H9 (cell line): Measurements from ENCODE around the gene CMSS1. TPM values are rescaled to one million over a fixed set of nuclear protein-coding genes. Genes with fewer than 3 reads are reported as not detected.

Experiments
- DNase-seq: peaks from one replicate; pipeline ENCODE4 v3.0.0-alpha.2; 2017
- H2AFZ ChIP-seq: one replicate; pipeline ENCODE4 v1.6.1; 2013; ENCODE audit warnings: mild to moderate bottlenecking, low read length, control low read depth, moderate library complexity
- H2AK5ac ChIP-seq: 2 replicates; pipeline ENCODE4 v1.6.1; 2013; ENCODE audit warnings: low read length, control low read depth, mixed read lengths; ENCODE audit not compliant: insufficient read length
- H2BK120ac ChIP-seq: one replicate; pipeline ENCODE4 v1.6.1; 2013; ENCODE audit warnings: low read depth, mild to moderate bottlenecking, low read length, control low read depth, inconsistent platforms; ENCODE audit not compliant: poor library complexity, severe bottlenecking
- H2BK12ac ChIP-seq: 2 replicates; pipeline ENCODE4 v1.6.1; 2013; ENCODE audit warnings: low read length, control low read depth, mixed read lengths, low read depth; ENCODE audit not compliant: insufficient read length
- H2BK15ac ChIP-seq: 2 replicates; pipeline ENCODE4 v1.6.1; 2013; ENCODE audit warnings: low read depth, low read length, control low read depth
- H2BK20ac ChIP-seq: one replicate; pipeline ENCODE4 v1.6.1; 2013; ENCODE audit warnings: low read depth, mild to moderate bottlenecking, low read length, control low read depth, inconsistent platforms; ENCODE audit not compliant: poor library complexity, severe bottlenecking
- H2BK5ac ChIP-seq: 2 replicates; pipeline ENCODE4 v1.6.1; 2013; ENCODE audit warnings: low read length, control low read depth, mixed read lengths; ENCODE audit not compliant: insufficient read length
- H3K14ac ChIP-seq: 2 replicates; pipeline ENCODE4 v1.6.1; 2013; ENCODE audit warnings: low read length, control low read depth; ENCODE audit not compliant: insufficient read depth
- H3K18ac ChIP-seq: 2 replicates; pipeline ENCODE4 v1.6.1; 2013; ENCODE audit warnings: low read depth, mild to moderate bottlenecking, mixed read lengths, low read length, control low read depth; ENCODE audit not compliant: insufficient read length
- H3K23ac ChIP-seq: 2 replicates; pipeline ENCODE4 v1.6.1; 2013; ENCODE audit warnings: low read length, control low read depth, mixed read lengths, low read depth; ENCODE audit not compliant: insufficient read length
- H3K23me2 ChIP-seq: 2 replicates; pipeline ENCODE4 v1.6.1; 2013; ENCODE audit warnings: low read depth, mild to moderate bottlenecking, mixed read lengths, low read length, control low read depth; ENCODE audit not compliant: insufficient read length, poor library complexity, severe bottlenecking
- H3K27ac ChIP-seq: 2 replicates; pipeline ENCODE4 v1.5.1; 2013; ENCODE audit warnings: low read length, control low read depth, mixed read lengths, low read depth; ENCODE audit not compliant: insufficient read length
- H3K27me3 ChIP-seq: 2 replicates; pipeline ENCODE4 v1.6.1; 2013; ENCODE audit warnings: low read length, control low read depth, inconsistent platforms; ENCODE audit not compliant: insufficient read depth
- H3K4ac ChIP-seq: 2 replicates; pipeline ENCODE4 v1.6.1; 2013; ENCODE audit warnings: low read depth, mild to moderate bottlenecking, control low read depth, inconsistent platforms, low read length, moderate library complexity
- H3K4me1 ChIP-seq: 2 replicates; pipeline ENCODE4 v1.6.1; 2013; ENCODE audit warnings: low read length, control low read depth, inconsistent platforms; ENCODE audit not compliant: insufficient read depth
- H3K4me2 ChIP-seq: 2 replicates; pipeline ENCODE4 v1.6.1; 2013; ENCODE audit warnings: low read length, control low read depth, mixed read lengths; ENCODE audit not compliant: insufficient read length, insufficient read depth
- H3K56ac ChIP-seq: 2 replicates; pipeline ENCODE4 v1.6.1; 2013; ENCODE audit warnings: low read depth, mild to moderate bottlenecking, mixed read lengths, low read length, control low read depth; ENCODE audit not compliant: insufficient read length
- H3K79me1 ChIP-seq: 2 replicates; pipeline ENCODE4 v1.6.1; 2013; ENCODE audit warnings: low read depth, mild to moderate bottlenecking, moderate library complexity, low read length, control low read depth, inconsistent platforms; ENCODE audit not compliant: insufficient read depth, poor library complexity, severe bottlenecking
- H3K79me2 ChIP-seq: 2 replicates; pipeline ENCODE4 v1.6.1; 2013; ENCODE audit warnings: low read length, control low read depth, inconsistent platforms; ENCODE audit not compliant: insufficient read depth
- H3K9ac ChIP-seq: 2 replicates; pipeline ENCODE4 v1.6.1; 2013; ENCODE audit warnings: low read length, control low read depth, mixed read lengths; ENCODE audit not compliant: insufficient read length; ENCODE audit errors: extremely low read depth
- H3K9me3 ChIP-seq: one replicate; pipeline ENCODE4 v1.6.1; 2013; ENCODE audit warnings: low read depth, low read length, inconsistent platforms; ENCODE audit not compliant: control insufficient read depth
- H3T11ph ChIP-seq: one replicate; pipeline ENCODE4 v1.6.1; 2013; ENCODE audit warnings: mild to moderate bottlenecking, low read length, control low read depth, inconsistent platforms
- H4K20me1 ChIP-seq: one replicate; pipeline ENCODE4 v1.6.1; 2013; ENCODE audit not compliant: control insufficient read depth, insufficient read length, insufficient read depth
- H4K5ac ChIP-seq: 2 replicates; pipeline ENCODE4 v1.6.1; 2013; ENCODE audit warnings: low read depth, mild to moderate bottlenecking, mixed read lengths, low read length, control low read depth; ENCODE audit not compliant: insufficient read length
- H4K8ac ChIP-seq: replicated peaks from 2 replicates; pipeline ENCODE4 v1.6.1; 2013; ENCODE audit warnings: low read length, control low read depth, mixed read lengths, low read depth; ENCODE audit not compliant: insufficient read length
- H4K91ac ChIP-seq: 2 replicates; pipeline ENCODE4 v1.6.1; 2013; ENCODE audit warnings: low read depth, mild to moderate bottlenecking, moderate library complexity, mixed read lengths, low read length, control low read depth; ENCODE audit not compliant: insufficient read length
- H3K27ac Mint-ChIP-seq, 3 experiments: 2 replicates in 2 of 3; 3 replicates in 1 of 3; pipeline ENCODE4 v1.8.0; 2020 to 2021; ENCODE audit warnings: mixed read lengths in 3 of 3, mild to moderate bottlenecking in 1 of 3, moderate library complexity in 1 of 3
- H3K27me3 Mint-ChIP-seq: 2 replicates; pipeline ENCODE4 v1.8.0; 2021; ENCODE audit warnings: low read depth, mild to moderate bottlenecking, moderate library complexity, mixed read lengths
- H3K36me3 Mint-ChIP-seq, 3 experiments: 2 replicates in 2 of 3; 3 replicates in 1 of 3; pipeline ENCODE4 v1.8.0; 2020 to 2021; ENCODE audit warnings: low read depth in 3 of 3, mixed read lengths in 3 of 3; ENCODE audit not compliant: insufficient read depth in 1 of 3
- H3K4me1 Mint-ChIP-seq, 2 experiments: 2 replicates each; pipeline ENCODE4 v1.8.0; 2020; ENCODE audit warnings: mixed read lengths in 2 of 2
- H3K4me3 Mint-ChIP-seq, 2 experiments: 2 replicates in 1 of 2; 3 replicates in 1 of 2; pipeline ENCODE4 v1.8.0; 2020 to 2021; ENCODE audit warnings: mild to moderate bottlenecking in 2 of 2, mixed read lengths in 2 of 2, moderate library complexity in 1 of 2
- H3K9me3 Mint-ChIP-seq, 2 experiments: 2 replicates in 1 of 2; 3 replicates in 1 of 2; pipeline ENCODE4 v1.8.0; 2020; ENCODE audit warnings: mild to moderate bottlenecking in 2 of 2, mixed read lengths in 2 of 2, moderate library complexity in 1 of 2
- WGBS: extraction: QIAGEN DNeasy Blood & Tissue Kit; methylation state at CpG from one replicate; pipeline ENCODE4 v1.1.7; 2013; ENCODE audit warnings: missing lambda C conversion rate, low lambda C conversion rate, mixed read lengths; ENCODE audit not compliant: insufficient read length; ENCODE audit errors: extremely low coverage; 5-methylcytosine and 5-hydroxymethylcytosine counted together
- total RNA-seq: library from RNA; stranded (reverse); gene quantifications from 2 replicates; pipeline ENCODE4 v1.2.1, GENCODE V29; 2021
- TF ChIP-seq, protein P1 (sequence below): fragments of 200-600 bp; sonication (generic); conservative IDR thresholded peaks from 3 replicates; pipeline ENCODE4 v1.8.0; 2021; ENCODE audit warnings: antibody characterized with exemption, mild to moderate bottlenecking

Gene CMSS1
- total RNA-seq, 1 experiment from 2014 or later: 61.8 TPM

DNA sequence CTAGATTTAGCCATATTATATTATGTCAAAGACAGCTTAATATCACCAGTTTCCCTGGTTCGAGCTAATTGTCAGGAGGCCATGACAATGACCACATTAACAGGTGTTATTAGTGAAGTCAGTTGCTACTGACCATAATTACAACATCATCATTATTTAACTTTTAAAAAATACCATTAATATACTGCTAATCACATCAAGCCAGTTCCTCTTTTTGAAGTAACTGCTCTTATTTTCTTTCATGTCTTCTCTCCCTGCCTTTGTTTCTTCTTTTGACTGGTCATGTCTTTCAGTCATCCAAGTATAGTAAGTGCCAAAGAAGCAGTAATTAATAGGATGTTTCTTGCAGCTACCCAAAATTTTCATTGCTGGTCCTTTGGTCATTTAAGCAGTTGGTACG, 61.6 kb downstream of the CMSS1 start:
- Histone ChIP-seq H3K27me3 (peaks cover 19% of the 10 kb centered on the region), H4K91ac (no peak overlapping the region), H3K14ac (no peak overlapping the region), H3K9ac (no peak overlapping the region), H3K18ac (no peak overlapping the region), H2BK12ac (no peak overlapping the region), H2AK5ac (no peak overlapping the region), H3K4me1 (no peaks in the 10 kb centered on the region), H2BK15ac (no peak overlapping the region), H2BK20ac (no peak overlapping the region), H4K8ac (no peak overlapping the region), H2AFZ (no peak overlapping the region), H3K23me2 (peaks cover 4% of the 10 kb centered on the region), H3K23ac (no peak overlapping the region), H3T11ph (no peak overlapping the region), H4K5ac (no peak overlapping the region), H2BK120ac (no peak overlapping the region), H3K79me2 (no peaks in the 10 kb centered on the region), H3K27ac (no peak overlapping the region), H2BK5ac (no peak overlapping the region), H3K79me1 (no peaks in the 10 kb centered on the region), H3K9me3 (no peaks in the 10 kb centered on the region), H4K20me1 (no peaks in the 10 kb centered on the region), H3K56ac (no peak overlapping the region), H3K4ac (no peak overlapping the region), H3K4me2 (no peak overlapping the region)
- no peak for DNase-seq
- H3K4me3 Mint-ChIP-seq: no peak overlapping the region
- H3K9me3 Mint-ChIP-seq: no peaks in the 10 kb centered on the region
- TF ChIP-seq, protein P1, sequence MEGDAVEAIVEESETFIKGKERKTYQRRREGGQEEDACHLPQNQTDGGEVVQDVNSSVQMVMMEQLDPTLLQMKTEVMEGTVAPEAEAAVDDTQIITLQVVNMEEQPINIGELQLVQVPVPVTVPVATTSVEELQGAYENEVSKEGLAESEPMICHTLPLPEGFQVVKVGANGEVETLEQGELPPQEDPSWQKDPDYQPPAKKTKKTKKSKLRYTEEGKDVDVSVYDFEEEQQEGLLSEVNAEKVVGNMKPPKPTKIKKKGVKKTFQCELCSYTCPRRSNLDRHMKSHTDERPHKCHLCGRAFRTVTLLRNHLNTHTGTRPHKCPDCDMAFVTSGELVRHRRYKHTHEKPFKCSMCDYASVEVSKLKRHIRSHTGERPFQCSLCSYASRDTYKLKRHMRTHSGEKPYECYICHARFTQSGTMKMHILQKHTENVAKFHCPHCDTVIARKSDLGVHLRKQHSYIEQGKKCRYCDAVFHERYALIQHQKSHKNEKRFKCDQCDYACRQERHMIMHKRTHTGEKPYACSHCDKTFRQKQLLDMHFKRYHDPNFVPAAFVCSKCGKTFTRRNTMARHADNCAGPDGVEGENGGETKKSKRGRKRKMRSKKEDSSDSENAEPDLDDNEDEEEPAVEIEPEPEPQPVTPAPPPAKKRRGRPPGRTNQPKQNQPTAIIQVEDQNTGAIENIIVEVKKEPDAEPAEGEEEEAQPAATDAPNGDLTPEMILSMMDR: no peak
- no CpG with 5 or more reads among the region's 2 CpGs for WGBS
- H3K36me3 Mint-ChIP-seq: no peaks in the 10 kb centered on the region
- peaks cover 15 to 18% of the 10 kb centered on the region in 2 experiments for H3K4me1 Mint-ChIP-seq
- peaks cover 57% of the 10 kb centered on the region for H3K27me3 Mint-ChIP-seq
- no peak overlapping the region for H3K27ac Mint-ChIP-seq
